HG02588 (cell line): Measurements from ENCODE around the gene PFKM.

Experiments
- ATAC-seq: cut with Tn5 transposase; IDR thresholded peaks from one replicate; pipeline ENCODE4 v1.9.1; 2021; ENCODE audit warnings: mild to moderate bottlenecking, moderate library complexity; ENCODE audit not compliant: unreplicated experiment

The PFKM gene

GRCh38 chr12:48119078-48119833, at the start of gene PFKM:
TSS of gene PFKM (plus strand) at chr12:48119364. CDS start at chr12:48122775, 3,411 bp downstream.
- peak; percentile 100 for ATAC-seq

GRCh38 chr12:48070033-48070432, 49.1 kb upstream of the PFKM start:
- no peak for ATAC-seq

GRCh38 chr12:48070731-48071130, 48.4 kb upstream of the PFKM start:
- ATAC-seq = no peak

- ATAC-seq = no peak
These were observed 47.4 kb upstream of the PFKM start for GRCh38 chr12:48071808-48072207.

- ATAC-seq = no peak
These were observed 46.9 kb upstream of the PFKM start for GRCh38 chr12:48072266-48072665.

- no peak for ATAC-seq
These were observed 44.9 kb upstream of the PFKM start for GRCh38 chr12:48074266-48074665.

- ATAC-seq = no peak
These were observed 43.3 kb upstream of the PFKM start for GRCh38 chr12:48075832-48076231.

GRCh38 chr12:48077111-48077510, 42.1 kb upstream of the PFKM start:
- ATAC-seq = no peak

- ATAC-seq = no peak
These were observed 40.3 kb upstream of the PFKM start for GRCh38 chr12:48078901-48079300.

- ATAC-seq = no peak
These were observed 38.9 kb upstream of the PFKM start for GRCh38 chr12:48080285-48080684.

GRCh38 chr12:48080821-48081220, 38.3 kb upstream of the PFKM start:
- no peak for ATAC-seq

- ATAC-seq = no peak
These were observed 35.1 kb upstream of the PFKM start for GRCh38 chr12:48084066-48084465.

GRCh38 chr12:48084841-48085460, 34.2 kb upstream of the PFKM start:
- no peak for ATAC-seq

- ATAC-seq = no peak
These were observed 32.8 kb upstream of the PFKM start for GRCh38 chr12:48086327-48086726.

- no peak for ATAC-seq
These were observed 26.6 kb upstream of the PFKM start for GRCh38 chr12:48092611-48093010.

- ATAC-seq = no peak
These were observed 14.6 kb upstream of the PFKM start for GRCh38 chr12:48104531-48104930.

- ATAC-seq = peak; percentile 26
These were observed 13.8 kb upstream of the PFKM start for GRCh38 chr12:48105321-48105866.

- ATAC-seq = peak; percentile 74
These were observed 13.1 kb upstream of the PFKM start, which contains the start of gene SENP1 for GRCh38 chr12:48105867-48106680. TSS of gene SENP1 (minus strand) at chr12:48106079. CDS start at chr12:48101472, 4,607 bp downstream.

GRCh38 chr12:48106681-48107613, 12.2 kb upstream of the PFKM start:
- ATAC-seq = no peak

- ATAC-seq = no peak
These were observed 9.7 kb upstream of the PFKM start for GRCh38 chr12:48109424-48109823.
